Gastrocnemius medialis (tissue), 4 donors: ENCODE measurements around the gene PDE1C. TPM values are rescaled to one million over a fixed set of nuclear protein-coding genes. Genes with fewer than 3 reads are reported as not detected.

ENCODE experiments used
- ATAC-seq, 2 donors: fragments of 150-250 bp; one replicate each; pipeline ENCODE4 v1.9.1; 2016
- DNase-seq, 2 donors: peaks; one replicate each; pipeline ENCODE4 v3.0.0-alpha.2; 2019
- H3K27ac ChIP-seq, 4 donors: fragments of 200-600 bp; sonication (generic); 1 replicate in 1 of 4; 2 replicates in 3 of 4; pipeline ENCODE4 v1.5.1; 2016 to 2018; ENCODE audit warnings: mild to moderate bottlenecking in 2 of 4, moderate library complexity in 1 of 4
- H3K27me3 ChIP-seq, 3 donors: fragments of 200-600 bp; sonication (generic) in 2 of 3; 1 replicate in 1 of 3; 2 replicates in 2 of 3; pipeline versions ENCODE4 v1.5.1 to v1.6.0; 2016 to 2019; ENCODE audit warnings: mild to moderate bottlenecking in 1 of 3, moderate library complexity in 1 of 3
- H3K36me3 ChIP-seq, 2 donors: fragments of 200-600 bp; sonication (generic) in 1 of 2; one replicate each; pipeline ENCODE4 v1.5.1; 2017 to 2018
- H3K4me1 ChIP-seq, 2 donors: fragments of 200-600 bp; sonication (generic) in 1 of 2; one replicate each; pipeline ENCODE4 v1.5.1; 2016 to 2017; ENCODE audit warnings: mild to moderate bottlenecking in 2 of 2
- H3K4me3 ChIP-seq, 4 donors: fragments of 200-600 bp; sonication (generic) in 3 of 4; 1 replicate in 1 of 4; 2 replicates in 3 of 4; pipeline ENCODE4 v1.5.1; 2016 to 2019; ENCODE audit warnings: mild to moderate bottlenecking in 2 of 4
- H3K9me3 ChIP-seq, 3 donors: fragments of 200-600 bp; sonication (generic) in 2 of 3; 1 replicate in 1 of 3; 2 replicates in 2 of 3; pipeline ENCODE4 v1.5.1; 2016 to 2019
- POLR2A ChIP-seq, 2 donors: fragments of 450-650 bp; IDR thresholded peaks; one replicate each; pipeline ENCODE4 v1.6.1; 2017; ENCODE audit warnings: antibody characterized with exemption in 2 of 2, mild to moderate bottlenecking in 2 of 2, moderate library complexity in 2 of 2
- in situ Hi-C, 4 donors: fragments of 200-750 bp; cut with MboI; loops; one replicate each; pipeline versions ENCODE4 v1.15.0 to v1.8.0; 2017; ENCODE audit warnings: low sequenced_read_pairs in 4 of 4
- intact Hi-C: fragments of 100-400 bp; cut with DNase I; formaldehyde crosslinking; loops from one replicate; pipeline ENCODE4 v1.15.1; 2023; ENCODE audit warnings: low total_unique reads
- total RNA-seq, 4 donors: library from RNA; depleted of rRNA; stranded (reverse); fragments of >200 nt; gene quantifications; one replicate each; pipeline versions ENCODE4 v1.1.0 to v1.2.3, GENCODE V29; 2016
- TF ChIP-seq, protein P1 (sequence below), 5 experiments: fragments of 450-650 bp in 3 of 5; fragments of 200-600 bp in 2 of 5; sonication (generic) in 2 of 5; IDR thresholded peaks in 4 of 5; conservative IDR thresholded peaks in 1 of 5; 1 replicate in 4 of 5; 2 replicates in 1 of 5; pipeline ENCODE4 v1.5.1; 2016 to 2019; ENCODE audit warnings: antibody characterized with exemption in 5 of 5, mild to moderate bottlenecking in 3 of 5, moderate library complexity in 3 of 5

The PDE1C gene
- total RNA-seq, 4 donors from 2014 or later = 0.46 to 1.2 (median 0.67) TPM

DNA sequence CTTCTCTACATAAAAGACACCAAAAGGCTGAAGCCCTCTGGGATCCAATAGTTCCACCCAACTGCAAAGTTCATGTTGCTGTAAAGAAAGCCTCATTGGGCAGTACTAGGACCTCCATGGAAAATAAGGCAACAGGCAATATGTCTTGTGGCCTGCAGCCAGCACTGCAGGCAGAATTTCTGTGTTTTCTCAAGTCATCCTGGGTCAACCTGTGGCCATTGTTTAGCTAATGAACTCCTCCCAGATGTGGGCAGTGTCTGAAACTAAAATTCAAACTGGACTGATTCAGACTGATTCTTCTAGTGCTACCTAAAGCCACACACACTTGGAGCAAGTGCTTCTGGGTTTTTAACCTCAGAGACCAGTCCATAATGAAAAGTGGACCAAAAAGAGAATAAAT is 241.7 kb downstream of the PDE1C start:
- H3K27me3 ChIP-seq = no peaks in the 10 kb centered on the region
- H3K27ac ChIP-seq = no peak overlapping the region
- no peak overlapping the region for H3K4me3 ChIP-seq
- no peaks in the 10 kb centered on the region for H3K4me1 ChIP-seq
- no peaks in the 10 kb centered on the region for H3K36me3 ChIP-seq
- H3K9me3 ChIP-seq = no peaks in the 10 kb centered on the region
- in situ Hi-C loops = no loop called here
- no peak for DNase-seq
- TF ChIP-seq, protein P1, sequence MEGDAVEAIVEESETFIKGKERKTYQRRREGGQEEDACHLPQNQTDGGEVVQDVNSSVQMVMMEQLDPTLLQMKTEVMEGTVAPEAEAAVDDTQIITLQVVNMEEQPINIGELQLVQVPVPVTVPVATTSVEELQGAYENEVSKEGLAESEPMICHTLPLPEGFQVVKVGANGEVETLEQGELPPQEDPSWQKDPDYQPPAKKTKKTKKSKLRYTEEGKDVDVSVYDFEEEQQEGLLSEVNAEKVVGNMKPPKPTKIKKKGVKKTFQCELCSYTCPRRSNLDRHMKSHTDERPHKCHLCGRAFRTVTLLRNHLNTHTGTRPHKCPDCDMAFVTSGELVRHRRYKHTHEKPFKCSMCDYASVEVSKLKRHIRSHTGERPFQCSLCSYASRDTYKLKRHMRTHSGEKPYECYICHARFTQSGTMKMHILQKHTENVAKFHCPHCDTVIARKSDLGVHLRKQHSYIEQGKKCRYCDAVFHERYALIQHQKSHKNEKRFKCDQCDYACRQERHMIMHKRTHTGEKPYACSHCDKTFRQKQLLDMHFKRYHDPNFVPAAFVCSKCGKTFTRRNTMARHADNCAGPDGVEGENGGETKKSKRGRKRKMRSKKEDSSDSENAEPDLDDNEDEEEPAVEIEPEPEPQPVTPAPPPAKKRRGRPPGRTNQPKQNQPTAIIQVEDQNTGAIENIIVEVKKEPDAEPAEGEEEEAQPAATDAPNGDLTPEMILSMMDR (IDR thresholded peaks at IDR 0.05 in 4 of 5, conservative IDR thresholded peaks at IDR 0.05 in 1 of 5) = no peak
- TF ChIP-seq POLR2A (IDR thresholded peaks at IDR 0.05) = no peak
- no peak for ATAC-seq
- intact Hi-C loops = no loop called here

DNA sequence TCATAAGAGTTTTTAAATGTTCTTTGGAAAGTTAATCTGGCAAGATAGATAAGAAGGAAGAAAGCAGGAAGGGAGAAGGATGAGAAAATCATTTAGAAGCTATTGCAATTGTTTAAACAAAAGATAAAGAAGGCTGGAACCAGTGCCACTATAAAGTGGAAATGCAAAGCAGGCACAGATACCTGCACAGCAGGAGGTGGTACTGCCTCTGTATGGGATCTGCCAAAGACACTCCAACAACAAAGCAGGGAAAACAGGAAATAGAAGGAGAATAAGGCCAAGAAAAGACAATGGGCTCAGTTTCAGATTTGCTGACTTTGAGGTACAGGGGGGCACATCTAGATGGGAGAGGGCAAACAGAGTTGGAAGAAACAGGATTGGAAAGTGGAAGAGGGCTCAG is 244.6 kb downstream of the PDE1C start:
- no peak for TF ChIP-seq POLR2A (IDR thresholded peaks at IDR 0.05)
- TF ChIP-seq, protein P1 (IDR thresholded peaks at IDR 0.05 in 4 of 5, conservative IDR thresholded peaks at IDR 0.05 in 1 of 5) = no peak
- no peak overlapping the region for H3K27ac ChIP-seq
- H3K9me3 ChIP-seq = no peaks in the 10 kb centered on the region
- in situ Hi-C loops (no loop called here), intact Hi-C loops (no loop called here)
- ATAC-seq (no peak), DNase-seq (no peak)
- no peak overlapping the region for H3K4me3 ChIP-seq
- H3K27me3 ChIP-seq = no peaks in the 10 kb centered on the region
- H3K36me3 ChIP-seq = no peaks in the 10 kb centered on the region
- no peaks in the 10 kb centered on the region for H3K4me1 ChIP-seq

GRCh38 chr7:31819031-31819430 is 251.2 kb downstream of the PDE1C start:
- DNase-seq = no peak
- TF ChIP-seq POLR2A (IDR thresholded peaks at IDR 0.05) = no peak
- TF ChIP-seq, protein P1 (IDR thresholded peaks at IDR 0.05 in 4 of 5, conservative IDR thresholded peaks at IDR 0.05 in 1 of 5) = no peak
- no peak for ATAC-seq
- in situ Hi-C loops = no loop called here
- no peaks in the 10 kb centered on the region for H3K27me3 ChIP-seq
- no peaks in the 10 kb centered on the region for H3K9me3 ChIP-seq
- H3K27ac ChIP-seq = no peak overlapping the region
- no peaks in the 10 kb centered on the region for H3K36me3 ChIP-seq
- no peaks in the 10 kb centered on the region for H3K4me1 ChIP-seq
- H3K4me3 ChIP-seq = no peak overlapping the region
- intact Hi-C loops = no loop called here

- in situ Hi-C loops (no loop called here), intact Hi-C loops (no loop called here)
- H3K27me3 ChIP-seq = no peaks in the 10 kb centered on the region
- no peak overlapping the region for H3K4me3 ChIP-seq
- TF ChIP-seq, protein P1 (IDR thresholded peaks at IDR 0.05 in 4 of 5, conservative IDR thresholded peaks at IDR 0.05 in 1 of 5) = no peak
- no peak for TF ChIP-seq POLR2A (IDR thresholded peaks at IDR 0.05)
- no peak overlapping the region for H3K27ac ChIP-seq
- H3K9me3 ChIP-seq = no peaks in the 10 kb centered on the region
- H3K4me1 ChIP-seq = no peaks in the 10 kb centered on the region
- H3K36me3 ChIP-seq = no peaks in the 10 kb centered on the region
- no peak for DNase-seq
- ATAC-seq = no peak
Measured at GRCh38 chr7:31816810-31817209, 253.4 kb downstream of the PDE1C start.

- intact Hi-C loops = no loop called here
- ATAC-seq = no peak
Measured at GRCh38 chr7:31815796-31816195, 254.4 kb downstream of the PDE1C start.

More at GRCh38 chr7:31815796-31816195, 254.4 kb downstream of the PDE1C start:
- no peak overlapping the region for H3K4me3 ChIP-seq
- DNase-seq = no peak
- H3K9me3 ChIP-seq = no peaks in the 10 kb centered on the region
- H3K36me3 ChIP-seq = no peaks in the 10 kb centered on the region
- H3K4me1 ChIP-seq = no peaks in the 10 kb centered on the region
- no peak overlapping the region for H3K27ac ChIP-seq
- TF ChIP-seq, protein P1 (IDR thresholded peaks at IDR 0.05 in 4 of 5, conservative IDR thresholded peaks at IDR 0.05 in 1 of 5) = no peak
- no peak for TF ChIP-seq POLR2A (IDR thresholded peaks at IDR 0.05)
- H3K27me3 ChIP-seq = no peaks in the 10 kb centered on the region
- in situ Hi-C loops = no loop called here
